ES-I3 (cell line): Measurements from ENCODE around the gene POFUT2.

Experiments
- H3K36me3 ChIP-seq: 2 replicates; pipeline ENCODE4 v1.6.1; 2013; ENCODE audit warnings: mild to moderate bottlenecking, low read length, control low read depth, moderate library complexity; ENCODE audit not compliant: insufficient read depth
- H3K4me1 ChIP-seq: 2 replicates; pipeline ENCODE4 v1.6.1; 2013; ENCODE audit warnings: mild to moderate bottlenecking, control low read depth, low read length; ENCODE audit not compliant: insufficient read depth
- H3K9ac ChIP-seq: 2 replicates; pipeline ENCODE4 v1.6.1; 2013; ENCODE audit warnings: low read depth, mild to moderate bottlenecking, low read length, moderate library complexity
- H3K9me3 ChIP-seq: 2 replicates; pipeline ENCODE4 v1.6.1; 2013; ENCODE audit warnings: mild to moderate bottlenecking, low read length, moderate library complexity; ENCODE audit not compliant: control insufficient read depth, insufficient read depth

Gene POFUT2

DNA sequence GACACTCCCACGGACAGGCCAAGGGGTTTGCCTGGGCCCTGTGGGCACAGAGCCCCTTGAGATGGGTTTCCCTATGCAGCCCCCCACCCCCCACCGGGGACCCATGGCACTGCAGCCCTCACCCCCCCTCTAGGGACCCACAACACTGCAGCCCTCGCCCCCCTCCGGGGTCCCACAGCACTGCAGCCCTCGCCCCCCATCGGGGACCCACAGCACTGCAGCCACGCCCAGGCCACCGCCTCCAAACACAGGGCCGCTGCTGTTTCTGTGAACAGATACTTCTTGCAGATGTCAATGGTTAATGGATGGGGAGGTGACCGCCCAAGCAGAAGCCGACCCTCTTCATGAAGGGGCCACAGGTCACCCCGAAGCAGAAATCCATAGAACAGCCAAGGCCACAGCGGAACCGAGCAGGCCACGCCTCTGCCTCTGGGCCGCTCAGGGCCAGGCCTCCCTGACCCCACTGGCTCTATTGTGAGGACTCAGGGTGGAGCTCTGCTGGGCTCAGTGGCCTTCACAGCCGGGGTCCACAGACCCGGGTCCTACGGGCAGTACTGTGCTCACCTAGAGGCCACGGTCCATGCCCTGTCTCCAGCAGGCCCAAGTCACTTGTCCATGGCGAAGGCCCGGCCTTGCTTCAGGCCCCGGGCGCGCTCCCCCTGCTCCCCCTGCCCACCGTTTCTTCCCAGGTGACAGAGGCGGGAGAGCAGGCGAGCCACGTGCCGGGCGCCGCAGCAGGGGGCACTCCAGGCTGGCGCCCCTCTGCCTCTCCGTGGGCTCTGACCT lies 4.1 kb upstream of the POFUT2 start:
- Histone ChIP-seq H3K9ac (no peak overlapping the region; the same call in 1 of the 2 replicates), H3K4me1 (peaks cover 41% of the 10 kb centered on the region), H3K36me3 (no peaks in the 10 kb centered on the region), H3K9me3 (0 out of 2 replicates have a peak, but pooled peaks cover under 1% of the 10 kb centered on the region)

DNA sequence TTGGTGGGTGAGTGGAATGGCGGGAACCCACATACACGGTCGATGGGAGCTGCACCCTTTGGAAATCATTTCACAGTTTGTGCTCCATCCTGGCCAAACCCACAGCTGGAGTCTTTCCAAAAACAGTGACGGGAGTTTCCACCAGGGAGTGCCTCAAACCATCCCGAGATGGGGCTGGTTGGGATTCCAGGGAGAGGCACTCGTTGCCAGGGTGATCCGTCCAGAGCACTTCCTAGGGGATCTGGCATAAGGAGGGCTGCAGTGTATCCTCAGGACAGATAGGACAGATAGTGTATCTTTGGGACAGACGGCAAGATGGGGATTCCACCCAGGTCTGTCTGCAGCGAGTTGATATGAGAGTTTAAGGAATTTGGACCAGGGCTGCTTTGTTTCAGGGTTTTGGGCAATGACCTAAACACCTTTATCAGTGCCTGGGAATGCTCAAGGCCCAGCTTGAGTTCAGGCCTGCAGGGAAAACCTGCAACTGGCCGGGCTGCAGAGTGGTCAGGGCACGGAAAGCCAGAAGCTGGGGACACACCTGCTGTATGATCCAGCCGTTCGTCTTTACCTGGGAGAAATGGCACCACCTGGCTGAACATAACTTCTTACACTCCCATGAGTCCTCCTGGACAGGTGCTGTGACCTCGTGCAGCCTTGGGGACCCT lies 3.4 kb upstream of the POFUT2 start:
- no peak overlapping the region for H3K9ac ChIP-seq
- H3K9me3 ChIP-seq = no peaks in the 10 kb centered on the region
- peaks cover 39% of the 10 kb centered on the region for H3K4me1 ChIP-seq
- H3K36me3 ChIP-seq = no peaks in the 10 kb centered on the region

GRCh38 chr21:45289655-45290515 lies 2.2 kb upstream of the POFUT2 start:
- Histone ChIP-seq H3K9me3 (no peaks in the 10 kb centered on the region), H3K36me3 (peaks cover 3% of the 10 kb centered on the region), H3K4me1 (peaks cover 27% of the 10 kb centered on the region), H3K9ac (no peak overlapping the region)

DNA sequence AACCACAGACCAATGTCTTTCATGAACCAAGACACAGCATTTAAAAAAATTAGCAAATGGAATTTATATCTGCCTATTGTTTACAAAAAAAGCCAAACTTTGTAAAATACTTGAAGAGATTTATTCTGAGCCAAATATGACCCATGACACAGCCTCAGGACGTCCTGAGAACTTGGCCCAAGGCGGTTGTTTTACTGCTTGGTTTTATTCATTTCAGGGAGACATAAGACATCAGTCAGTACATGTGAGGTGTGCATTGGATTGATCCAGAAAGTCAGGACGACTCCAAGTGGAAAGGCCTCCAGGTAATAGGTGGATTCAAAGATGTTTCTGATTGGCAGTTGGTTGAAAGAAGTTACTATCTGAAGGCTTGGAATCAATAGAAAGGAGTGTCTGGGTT lies 1.4 kb upstream of the POFUT2 start:
- Histone ChIP-seq H3K9me3 (no peaks in the 10 kb centered on the region), H3K4me1 (peaks cover 19% of the 10 kb centered on the region), H3K36me3 (peaks cover 10% of the 10 kb centered on the region), H3K9ac (peak overlapping the region; percentile 78; the same call in 1 of the 2 replicates)

DNA sequence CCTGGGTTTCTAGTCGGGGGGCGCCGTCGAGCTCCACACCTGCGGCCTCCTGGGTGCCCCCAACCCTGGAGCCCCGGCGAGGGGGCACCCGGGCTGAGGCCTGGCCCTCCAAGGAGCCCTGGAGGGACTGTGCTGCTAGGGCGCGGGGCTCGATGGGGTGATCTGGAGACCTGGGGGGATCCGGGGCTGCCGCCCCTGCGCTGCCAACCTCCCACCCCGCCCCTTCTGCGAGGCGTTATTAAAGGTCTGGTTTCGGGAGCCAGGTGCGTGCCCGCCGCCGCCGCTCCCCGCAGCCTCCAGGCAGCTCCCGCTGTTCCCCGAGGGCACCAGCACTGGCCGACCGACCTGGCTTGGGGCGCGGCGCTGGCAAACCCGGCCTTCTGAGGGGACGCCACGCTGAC lies 746 bp upstream of the POFUT2 start:
- Histone ChIP-seq H3K9me3 (no peaks in the 10 kb centered on the region), H3K4me1 (peaks cover 15% of the 10 kb centered on the region), H3K36me3 (peaks cover 10% of the 10 kb centered on the region), H3K9ac (peak overlapping the region; percentile 78)

DNA sequence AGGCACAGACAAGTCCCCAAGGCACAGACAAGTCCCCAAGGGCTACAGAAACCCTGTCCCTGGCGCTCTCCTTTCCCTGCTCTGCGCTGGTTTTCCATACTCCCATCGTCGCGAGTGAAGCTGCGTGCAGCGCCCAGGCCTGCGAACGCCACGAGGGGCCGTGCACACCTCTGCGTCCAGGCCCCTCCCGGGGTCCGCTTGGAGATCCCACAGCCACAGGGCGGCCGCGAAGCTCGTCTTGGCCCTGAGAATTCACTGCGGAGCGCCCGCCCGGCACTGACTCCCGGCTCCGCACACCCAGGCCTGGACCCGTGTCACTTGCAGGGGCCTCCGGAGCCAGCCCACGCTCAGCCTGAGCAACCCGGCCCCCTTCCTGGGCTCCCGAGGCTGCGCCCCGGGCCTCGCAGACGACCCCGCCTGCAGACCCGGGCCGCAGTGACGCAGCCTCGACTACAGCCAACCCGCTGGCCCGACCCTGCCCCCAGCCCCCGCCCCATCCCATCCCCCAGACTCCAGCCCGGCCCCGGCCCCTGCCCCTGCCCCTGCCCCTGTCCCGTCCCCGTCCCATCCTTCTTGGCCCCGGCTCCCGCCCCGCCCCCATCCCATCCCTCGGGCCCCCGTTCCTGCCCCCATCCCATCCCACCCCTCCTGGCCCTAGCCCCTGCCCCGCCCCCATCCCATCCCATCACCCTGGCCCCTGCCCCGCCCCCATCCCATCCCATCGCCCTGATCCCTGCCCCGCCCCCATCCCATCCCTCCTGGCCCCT lies 841 bp downstream of the POFUT2 start:
- no peaks in the 10 kb centered on the region for H3K9me3 ChIP-seq
- H3K36me3 ChIP-seq = peaks cover 10% of the 10 kb centered on the region
- H3K9ac ChIP-seq = peak overlapping the region; percentile 58
- peaks cover 3% of the 10 kb centered on the region; the same call in 1 of the 2 replicates for H3K4me1 ChIP-seq

GRCh38 chr21:45285266-45285931 lies 2.3 kb downstream of the POFUT2 start:
- Histone ChIP-seq H3K9me3 (no peaks in the 10 kb centered on the region), H3K9ac (no peak overlapping the region), H3K4me1 (peaks cover 3% of the 10 kb centered on the region; the same call in 1 of the 2 replicates), H3K36me3 (peaks cover 11% of the 10 kb centered on the region)

- Histone ChIP-seq H3K4me1 (peaks cover 3% of the 10 kb centered on the region; the same call in 1 of the 2 replicates), H3K36me3 (peaks cover 17% of the 10 kb centered on the region)
Observed at GRCh38 chr21:45284456-45284741, 3.3 kb downstream of the POFUT2 start.

GRCh38 chr21:45283611-45284455 lies 3.9 kb downstream of the POFUT2 start:
- H3K36me3 ChIP-seq = peaks cover 17% of the 10 kb centered on the region
- H3K9me3 ChIP-seq = no peaks in the 10 kb centered on the region
- H3K9ac ChIP-seq = no peak overlapping the region
- peaks cover 2% of the 10 kb centered on the region; the same call in 1 of the 2 replicates for H3K4me1 ChIP-seq

More at GRCh38 chr21:45284456-45284741, 3.3 kb downstream of the POFUT2 start:
- Histone ChIP-seq H3K9me3 (no peaks in the 10 kb centered on the region), H3K9ac (no peak overlapping the region)

DNA sequence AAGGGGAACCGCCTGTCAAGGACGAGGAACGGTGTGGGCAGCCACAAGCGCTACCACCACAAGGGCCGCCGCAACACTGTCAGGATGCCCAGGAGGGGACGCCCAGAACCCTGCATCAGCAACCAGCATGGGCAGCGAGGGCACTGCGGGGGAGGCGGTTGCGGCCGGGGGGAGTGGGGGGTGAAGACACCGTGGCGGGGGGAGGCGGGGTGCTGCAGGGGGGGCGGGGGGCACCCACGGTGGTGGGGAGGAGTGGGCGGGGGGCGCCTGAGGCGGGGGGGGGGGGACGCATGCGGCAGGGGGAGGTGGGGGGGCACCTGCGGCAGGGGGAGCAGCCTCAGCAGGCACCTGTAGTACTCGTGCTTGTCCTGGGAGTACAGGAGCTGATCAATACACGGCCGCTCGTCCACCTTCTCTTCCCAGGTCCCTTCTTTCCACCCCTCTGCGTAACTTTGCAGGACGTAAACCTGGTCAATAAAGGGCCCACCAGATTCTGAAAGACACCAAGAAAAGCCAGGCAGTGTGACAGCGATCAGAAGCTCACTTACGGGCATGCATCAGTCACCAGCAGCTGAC lies 4.6 kb downstream of the POFUT2 start:
- Histone ChIP-seq H3K4me1 (no peaks in the 10 kb centered on the region), H3K36me3 (peaks cover 22% of the 10 kb centered on the region), H3K9ac (no peak overlapping the region), H3K9me3 (no peaks in the 10 kb centered on the region)

GRCh38 chr21:45282283-45283034 lies 5.2 kb downstream of the POFUT2 start:
- no peaks in the 10 kb centered on the region for H3K4me1 ChIP-seq
- peaks cover 27% of the 10 kb centered on the region for H3K36me3 ChIP-seq
- no peak overlapping the region for H3K9ac ChIP-seq
- H3K9me3 ChIP-seq = no peaks in the 10 kb centered on the region
